ENCODE measurements around the gene TRMT13.

Gene TRMT13

GRCh38 chr1:100132566-100133477, at the start of gene TRMT13, which contains the start of gene SASS6:
Gene TRMT13 (plus strand): TSS chr1:100133163. CDS start chr1:100133169, 6 bp downstream.
Gene SASS6 (minus strand): TSS chr1:100132930. CDS start chr1:100132814, 116 bp downstream.
- no peak for TF ChIP-seq CTCF (IDR thresholded peaks at IDR 0.05; ENCODE audit: low read length)
- TF ChIP-seq EZH2 (IDR thresholded peaks at IDR 0.05; ENCODE audit: borderline replicate concordance, low read length) = no peak
- peaks cover 16% of the 10 kb centered on the region for H3K36me3 ChIP-seq (ENCODE audit: insufficient read depth, low read length)
- H3K4me3 ChIP-seq (ENCODE audit: low read depth, low read length, poor library complexity, severe bottlenecking) = peak within 1 kb of the TSS; percentile 74
- no peaks in the 10 kb centered on the region for H4K20me1 ChIP-seq (ENCODE audit: insufficient read depth, low read length)
- peak within 1 kb of the TSS; percentile 60; the same call in 1 of the 2 replicates for H2AFZ ChIP-seq (ENCODE audit: low read length)
- peaks cover 42% of the 10 kb centered on the region for H3K4me1 ChIP-seq (ENCODE audit: insufficient read depth, low read length, severe bottlenecking)
- H3K27ac ChIP-seq (ENCODE audit: low read depth, low read length, poor library complexity, severe bottlenecking) = peak within 1 kb of the TSS; percentile 67
- H3K9me3 ChIP-seq (ENCODE audit: low read length) = no peaks in the 10 kb centered on the region
- peaks cover 71% of the 10 kb centered on the region for H3K79me2 ChIP-seq (ENCODE audit: insufficient read depth, low read length)
- peak within 1 kb of the TSS; percentile 95 for H3K4me2 ChIP-seq (ENCODE audit: low read length)
- no peaks in the 10 kb centered on the region for H3F3A ChIP-seq (ENCODE audit: insufficient read depth, low read length)
- H3K9me2 ChIP-seq (ENCODE audit: low read depth, low read length) = no peaks in the 10 kb centered on the region
- H3K27me3 ChIP-seq (ENCODE audit: insufficient read depth, low read length) = no peaks in the 10 kb centered on the region
- H3K9ac ChIP-seq (ENCODE audit: low read length) = peak within 1 kb of the TSS; percentile 68

- TF ChIP-seq EZH2 (IDR thresholded peaks at IDR 0.05; ENCODE audit: borderline replicate concordance, low read length) (no peak), CTCF (IDR thresholded peaks at IDR 0.05; ENCODE audit: low read length) (no peak)
- no peaks in the 10 kb centered on the region for H3K9me3 ChIP-seq (ENCODE audit: low read length)
- H3K79me2 ChIP-seq (ENCODE audit: insufficient read depth, low read length) = no peaks in the 10 kb centered on the region
- H4K20me1 ChIP-seq (ENCODE audit: insufficient read depth, low read length) = no peaks in the 10 kb centered on the region
- no peaks in the 10 kb centered on the region for H3K9me2 ChIP-seq (ENCODE audit: low read depth, low read length)
- peaks cover 70% of the 10 kb centered on the region for H3K36me3 ChIP-seq (ENCODE audit: insufficient read depth, low read length)
- H3K4me3 ChIP-seq (ENCODE audit: low read depth, low read length, poor library complexity, severe bottlenecking) = no peak overlapping the region
- no peak overlapping the region for H3K9ac ChIP-seq (ENCODE audit: low read length)
- peaks cover 3% of the 10 kb centered on the region; the same call in 1 of the 2 replicates for H3F3A ChIP-seq (ENCODE audit: insufficient read depth, low read length)
- H2AFZ ChIP-seq (ENCODE audit: low read length) = no peak overlapping the region
- H3K27me3 ChIP-seq (ENCODE audit: insufficient read depth, low read length) = no peaks in the 10 kb centered on the region
- H3K4me2 ChIP-seq (ENCODE audit: low read length) = no peak overlapping the region
- no peak overlapping the region for H3K27ac ChIP-seq (ENCODE audit: low read depth, low read length, poor library complexity, severe bottlenecking)
- H3K4me1 ChIP-seq (ENCODE audit: insufficient read depth, low read length, severe bottlenecking) = no peaks in the 10 kb centered on the region
Measured at GRCh38 chr1:100087396-100087795, 45.6 kb upstream of the TRMT13 start.

GRCh38 chr1:100089082-100089481, 43.9 kb upstream of the TRMT13 start:
- TF ChIP-seq CTCF (IDR thresholded peaks at IDR 0.05; ENCODE audit: low read length) = no peak
- TF ChIP-seq EZH2 (IDR thresholded peaks at IDR 0.05; ENCODE audit: borderline replicate concordance, low read length) = no peak
- Histone ChIP-seq H3K9me3 (ENCODE audit: low read length) (no peaks in the 10 kb centered on the region), H3K4me2 (ENCODE audit: low read length) (no peak overlapping the region), H3K79me2 (ENCODE audit: insufficient read depth, low read length) (no peaks in the 10 kb centered on the region), H3K27ac (ENCODE audit: low read depth, low read length, poor library complexity, severe bottlenecking) (no peak overlapping the region), H3K9ac (ENCODE audit: low read length) (no peak overlapping the region), H3K4me1 (ENCODE audit: insufficient read depth, low read length, severe bottlenecking) (no peaks in the 10 kb centered on the region), H3K27me3 (ENCODE audit: insufficient read depth, low read length) (no peaks in the 10 kb centered on the region), H3F3A (ENCODE audit: insufficient read depth, low read length) (no peaks in the 10 kb centered on the region), H3K36me3 (ENCODE audit: insufficient read depth, low read length) (peaks cover 67% of the 10 kb centered on the region), H4K20me1 (ENCODE audit: insufficient read depth, low read length) (no peaks in the 10 kb centered on the region), H2AFZ (ENCODE audit: low read length) (no peak overlapping the region), H3K9me2 (ENCODE audit: low read depth, low read length) (no peaks in the 10 kb centered on the region), H3K4me3 (ENCODE audit: low read depth, low read length, poor library complexity, severe bottlenecking) (no peak overlapping the region)

Measured in OCI-LY1 (cell line).